ENCODE results near the gene TRIB2. TPM values are rescaled to one million over a fixed set of nuclear protein-coding genes. Genes with fewer than 3 reads are reported as not detected.

TRIB2 gene
- total and polyA plus RNA-seq, 3 experiments from 2014 or later: 9.4 to 48.6 (median 9.6) TPM

DNA sequence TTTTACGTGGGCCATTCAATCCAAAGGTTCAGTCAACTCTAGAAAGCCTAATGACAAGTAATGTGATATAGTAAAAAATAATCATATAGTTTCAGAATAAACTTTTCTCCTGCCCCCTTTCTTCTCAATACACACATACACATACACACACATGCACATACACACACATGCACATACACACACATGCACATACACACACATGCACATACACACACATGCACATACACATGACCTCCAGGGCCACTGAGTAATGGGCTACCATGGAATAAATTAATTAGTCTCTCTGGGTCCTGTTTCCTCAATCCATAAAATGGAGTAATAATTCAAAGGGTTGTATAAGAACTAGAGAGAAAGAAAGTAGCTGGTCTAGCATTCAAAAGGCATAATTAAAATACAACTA, 5.4 kb upstream of the TRIB2 start:
- DNase-seq: no peak
- H3K27me3 Mint-ChIP-seq: peaks cover 0 to 2% of the 10 kb centered on the region in 2 donors
- Histone ChIP-seq H3K36me3 (ENCODE audit: insufficient read depth, low read length) (no peaks in the 10 kb centered on the region), H3K27me3 (ENCODE audit: insufficient read depth, low read length, poor library complexity, severe bottlenecking) (no peaks in the 10 kb centered on the region), H3K4me1 (ENCODE audit: insufficient read depth, low read length) (peaks cover 54% of the 10 kb centered on the region), H3K4me3 (ENCODE audit: low read length) (no peak overlapping the region), H3K9me3 (ENCODE audit: low read length) (no peaks in the 10 kb centered on the region), H3K27ac (ENCODE audit: low read depth, low read length) (no peak overlapping the region)
- no peak overlapping the region for H3K4me3 Mint-ChIP-seq
- POLR2A ChIA-PET: no interaction called here
- CTCF ChIA-PET: interaction anchor here (1.4 kb wide), 1 partner anchor 10 kb away, joined by 3 read pairs; no protein-coding TSS in a partner anchor
- H3K36me3 Mint-ChIP-seq: peaks cover 0 to 2% (median 2%) of the 10 kb centered on the region in 3 donors
- peaks cover 62 to 85% (median 63%) of the 10 kb centered on the region in 3 donors for H3K4me1 Mint-ChIP-seq
- peak overlapping the region in 2 of 8 donors; percentile 72 to 83 for H3K27ac Mint-ChIP-seq
- no peaks in the 10 kb centered on the region for H3K9me3 Mint-ChIP-seq

DNA sequence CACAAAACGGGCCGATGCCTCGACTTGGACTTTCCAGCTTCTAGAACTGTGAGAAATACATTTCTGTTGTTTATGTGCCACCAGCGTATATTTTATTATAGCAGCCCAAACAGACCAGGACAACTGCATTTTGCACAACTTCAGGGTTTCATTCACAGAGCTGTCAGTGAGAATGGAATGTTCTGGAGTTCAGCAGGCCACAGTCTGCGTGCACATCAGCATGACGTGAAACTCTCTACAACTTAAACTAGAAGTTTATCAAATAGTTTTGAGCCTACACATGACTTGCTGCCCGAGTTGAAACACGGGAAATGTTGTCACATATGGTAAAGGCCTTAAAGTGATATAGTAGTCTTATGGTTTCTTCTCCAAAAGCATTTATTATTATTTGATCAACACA, 3.9 kb upstream of the TRIB2 start:
- peaks cover 0 to 2% (median 0%) of the 10 kb centered on the region in 5 donors for H3K9me3 Mint-ChIP-seq
- H3K9me3 ChIP-seq (ENCODE audit: low read length): no peaks in the 10 kb centered on the region
- CTCF ChIA-PET: no interaction called here
- peak overlapping the region in 1 of 8 donors; percentile 5 for H3K27ac Mint-ChIP-seq
- peaks cover 51% of the 10 kb centered on the region for H3K4me1 ChIP-seq (ENCODE audit: insufficient read depth, low read length)
- POLR2A ChIA-PET: no interaction called here
- no peaks in the 10 kb centered on the region for H3K27me3 ChIP-seq (ENCODE audit: insufficient read depth, low read length, poor library complexity, severe bottlenecking)
- H3K27me3 Mint-ChIP-seq: peaks cover 0 to 2% of the 10 kb centered on the region in 2 donors
- peaks cover 0 to 14% (median 2%) of the 10 kb centered on the region in 3 donors for H3K36me3 Mint-ChIP-seq
- DNase-seq: no peak
- H3K27ac ChIP-seq (ENCODE audit: low read depth, low read length): no peak overlapping the region
- H3K4me3 Mint-ChIP-seq: peak overlapping the region in 1 of 7 donors; percentile 11
- H3K36me3 ChIP-seq (ENCODE audit: insufficient read depth, low read length): no peaks in the 10 kb centered on the region
- H3K4me1 Mint-ChIP-seq: peaks cover 55 to 76% (median 60%) of the 10 kb centered on the region in 3 donors
- no peak overlapping the region for H3K4me3 ChIP-seq (ENCODE audit: low read length)

DNA sequence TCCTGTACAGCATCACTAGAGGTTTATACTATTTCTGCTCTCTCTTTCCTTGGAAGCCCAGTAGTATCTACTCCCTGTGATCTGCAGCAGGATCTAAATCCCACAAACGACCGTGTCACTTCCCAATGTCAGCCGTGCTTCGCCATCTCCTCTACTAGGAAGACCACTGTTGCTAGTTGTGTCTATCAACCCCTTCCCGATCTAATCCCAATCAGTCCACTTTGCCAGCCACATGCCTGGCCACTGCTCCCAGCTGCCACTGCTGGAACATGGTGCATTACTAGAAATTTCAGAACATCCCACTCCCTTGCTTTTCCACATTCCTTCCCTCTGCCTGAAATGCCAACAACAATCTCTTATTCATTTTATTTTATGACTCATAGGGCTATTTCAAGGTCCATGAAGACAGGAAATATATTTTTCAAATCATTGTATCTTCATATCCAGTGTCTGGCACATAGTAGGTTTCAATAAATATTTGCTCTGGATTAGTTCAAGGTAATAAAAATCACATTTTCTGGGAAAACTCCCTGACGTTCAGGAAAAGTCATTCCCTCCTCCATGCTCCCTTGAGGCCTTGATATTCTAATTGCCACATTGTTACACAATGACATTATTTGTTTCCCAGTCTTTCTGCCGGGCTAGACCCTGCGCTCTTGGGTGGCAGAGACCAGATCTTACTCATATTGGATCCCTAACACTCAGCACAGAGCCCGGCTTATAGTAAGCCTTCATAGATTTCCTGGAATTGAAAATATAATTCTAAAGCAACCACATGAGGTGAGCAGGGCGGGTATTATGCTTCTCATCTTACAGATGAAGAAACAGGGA, 2.1 kb upstream of the TRIB2 start:
- H3K27ac ChIP-seq (ENCODE audit: low read depth, low read length): peak overlapping the region; percentile 75
- H3K27me3 ChIP-seq (ENCODE audit: insufficient read depth, low read length, poor library complexity, severe bottlenecking): no peaks in the 10 kb centered on the region
- H3K27me3 Mint-ChIP-seq: peaks cover 0 to 2% of the 10 kb centered on the region in 2 donors
- H3K4me3 Mint-ChIP-seq: peak overlapping the region in 5 of 7 donors; percentile 24 to 95 (median 67)
- POLR2A ChIA-PET: interaction anchor here (4.0 kb wide), 1 partner anchor 14 kb away, joined by 27 read pairs; no protein-coding TSS in a partner anchor
- no peak for DNase-seq
- H3K9me3 Mint-ChIP-seq: peaks cover 0 to 2% (median 0%) of the 10 kb centered on the region in 5 donors
- CTCF ChIA-PET: interaction anchor here (1.4 to 4.2 kb wide), 9 partner anchors 100 to 885 kb away, joined by 3 to 76 read pairs (median 14); no protein-coding TSS in a partner anchor
- peak overlapping the region in 5 of 8 donors; percentile 5 to 99 (median 88) for H3K27ac Mint-ChIP-seq
- H3K4me1 Mint-ChIP-seq: peaks cover 45 to 63% (median 48%) of the 10 kb centered on the region in 3 donors
- H3K36me3 ChIP-seq (ENCODE audit: insufficient read depth, low read length): no peaks in the 10 kb centered on the region
- H3K4me1 ChIP-seq (ENCODE audit: insufficient read depth, low read length): peaks cover 38% of the 10 kb centered on the region
- peaks cover 0 to 26% (median 5%) of the 10 kb centered on the region in 3 donors for H3K36me3 Mint-ChIP-seq
- no peaks in the 10 kb centered on the region for H3K9me3 ChIP-seq (ENCODE audit: low read length)
- no peak overlapping the region for H3K4me3 ChIP-seq (ENCODE audit: low read length)

DNA sequence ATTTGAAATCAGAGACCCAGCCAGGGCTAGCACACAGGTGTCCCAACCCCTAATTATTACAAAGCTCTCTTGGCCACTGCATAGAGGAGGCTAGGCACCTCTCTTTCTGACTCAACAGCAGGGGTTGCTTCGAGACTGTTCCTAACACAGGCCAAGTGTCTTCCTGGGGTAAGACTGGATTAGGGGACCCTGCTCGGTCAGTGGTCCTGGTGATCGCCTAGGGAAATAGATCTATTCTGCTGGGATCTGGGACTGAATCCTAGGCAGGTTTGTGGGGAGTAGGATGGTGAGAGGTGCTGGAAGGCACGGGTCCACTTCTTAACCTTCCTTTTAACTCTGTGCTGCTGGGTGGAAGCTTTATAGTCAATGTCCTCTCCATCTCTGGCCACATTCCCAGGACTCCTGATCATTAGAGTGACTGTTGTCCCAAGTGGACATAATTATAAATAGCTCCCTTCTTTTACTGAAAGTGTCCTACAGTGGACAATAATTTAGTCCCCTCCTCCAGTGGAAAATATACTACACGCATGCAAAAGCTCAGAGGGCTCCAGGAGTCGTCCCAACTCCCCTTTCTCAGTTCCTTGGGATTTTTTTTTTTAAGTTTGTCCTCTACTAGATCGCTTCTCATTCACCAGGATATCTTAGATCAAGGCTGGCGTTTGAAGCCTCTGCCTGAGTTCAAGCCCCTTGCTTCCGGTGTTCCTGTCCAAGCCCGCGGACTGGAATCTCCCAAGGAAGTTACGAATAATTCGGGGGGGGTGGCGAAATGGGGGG, 1.3 kb upstream of the TRIB2 start:
- Histone ChIP-seq H3K4me1 (ENCODE audit: insufficient read depth, low read length) (peaks cover 36% of the 10 kb centered on the region), H3K9me3 (ENCODE audit: low read length) (no peaks in the 10 kb centered on the region), H3K36me3 (ENCODE audit: insufficient read depth, low read length) (no peaks in the 10 kb centered on the region), H3K4me3 (ENCODE audit: low read length) (peak overlapping the region; percentile 69), H3K27me3 (ENCODE audit: insufficient read depth, low read length, poor library complexity, severe bottlenecking) (no peaks in the 10 kb centered on the region), H3K27ac (ENCODE audit: low read depth, low read length) (peak overlapping the region; percentile 75)
- ChIA-PET POLR2A (interaction anchor here (0.7 to 4.0 kb wide), 11 partner anchors 7 to 418 kb away, joined by 3 to 27 read pairs (median 4); no protein-coding TSS in a partner anchor), CTCF (interaction anchor here (0.8 to 4.2 kb wide), 38 partner anchors 16 to 886 kb away, joined by 3 to 76 read pairs (median 5); no protein-coding TSS in a partner anchor)
- peaks cover 45 to 63% (median 48%) of the 10 kb centered on the region in 3 donors for H3K4me1 Mint-ChIP-seq
- peak overlapping the region; percentile 87 to 100 (median 96) for H3K27ac Mint-ChIP-seq
- peaks cover 0 to 2% of the 10 kb centered on the region in 2 donors for H3K27me3 Mint-ChIP-seq
- H3K4me3 Mint-ChIP-seq: peak overlapping the region; percentile 88 to 100 (median 94)
- peaks cover 0 to 26% (median 5%) of the 10 kb centered on the region in 3 donors for H3K36me3 Mint-ChIP-seq
- no peak for DNase-seq
- H3K9me3 Mint-ChIP-seq: peaks cover 0 to 2% (median 0%) of the 10 kb centered on the region in 5 donors

DNA sequence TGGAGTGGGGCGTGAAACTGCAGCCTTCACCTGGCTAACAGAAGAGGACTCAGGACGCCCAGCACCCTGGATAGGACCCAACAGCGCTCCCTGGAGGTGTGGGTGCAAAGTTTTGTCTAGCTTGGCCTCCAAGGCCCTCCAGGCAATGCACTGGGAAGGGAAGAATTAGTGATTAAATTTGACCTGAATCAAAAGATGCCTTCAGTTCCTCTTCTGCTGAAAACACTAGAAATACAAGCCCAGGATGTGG, 779 bp upstream of the TRIB2 start:
- Histone ChIP-seq H3K4me3 (ENCODE audit: low read length) (peak overlapping the region; percentile 69), H3K36me3 (ENCODE audit: insufficient read depth, low read length) (no peaks in the 10 kb centered on the region), H3K27me3 (ENCODE audit: insufficient read depth, low read length, poor library complexity, severe bottlenecking) (no peaks in the 10 kb centered on the region), H3K27ac (ENCODE audit: low read depth, low read length) (peak overlapping the region; percentile 75), H3K9me3 (ENCODE audit: low read length) (no peaks in the 10 kb centered on the region), H3K4me1 (ENCODE audit: insufficient read depth, low read length) (peaks cover 36% of the 10 kb centered on the region)
- Mint-ChIP-seq H3K4me1 (peaks cover 45 to 63% (median 48%) of the 10 kb centered on the region in 3 donors), H3K27me3 (peaks cover 0 to 2% of the 10 kb centered on the region in 2 donors), H3K27ac (peak overlapping the region; percentile 87 to 100 (median 96)), H3K9me3 (peaks cover 0 to 2% (median 0%) of the 10 kb centered on the region in 5 donors), H3K4me3 (peak overlapping the region; percentile 88 to 100 (median 94)), H3K36me3 (peaks cover 0 to 26% (median 5%) of the 10 kb centered on the region in 3 donors)
- DNase-seq: peak; percentile 72 to 87 (median 74)
- ChIA-PET POLR2A (interaction anchor here (0.7 to 4.0 kb wide), 16 partner anchors 8 to 418 kb away, joined by 3 to 27 read pairs (median 4); no protein-coding TSS in a partner anchor), CTCF (interaction anchor here (0.8 to 4.2 kb wide), 47 partner anchors 9 to 887 kb away, joined by 3 to 76 read pairs (median 5); no protein-coding TSS in a partner anchor)

DNA sequence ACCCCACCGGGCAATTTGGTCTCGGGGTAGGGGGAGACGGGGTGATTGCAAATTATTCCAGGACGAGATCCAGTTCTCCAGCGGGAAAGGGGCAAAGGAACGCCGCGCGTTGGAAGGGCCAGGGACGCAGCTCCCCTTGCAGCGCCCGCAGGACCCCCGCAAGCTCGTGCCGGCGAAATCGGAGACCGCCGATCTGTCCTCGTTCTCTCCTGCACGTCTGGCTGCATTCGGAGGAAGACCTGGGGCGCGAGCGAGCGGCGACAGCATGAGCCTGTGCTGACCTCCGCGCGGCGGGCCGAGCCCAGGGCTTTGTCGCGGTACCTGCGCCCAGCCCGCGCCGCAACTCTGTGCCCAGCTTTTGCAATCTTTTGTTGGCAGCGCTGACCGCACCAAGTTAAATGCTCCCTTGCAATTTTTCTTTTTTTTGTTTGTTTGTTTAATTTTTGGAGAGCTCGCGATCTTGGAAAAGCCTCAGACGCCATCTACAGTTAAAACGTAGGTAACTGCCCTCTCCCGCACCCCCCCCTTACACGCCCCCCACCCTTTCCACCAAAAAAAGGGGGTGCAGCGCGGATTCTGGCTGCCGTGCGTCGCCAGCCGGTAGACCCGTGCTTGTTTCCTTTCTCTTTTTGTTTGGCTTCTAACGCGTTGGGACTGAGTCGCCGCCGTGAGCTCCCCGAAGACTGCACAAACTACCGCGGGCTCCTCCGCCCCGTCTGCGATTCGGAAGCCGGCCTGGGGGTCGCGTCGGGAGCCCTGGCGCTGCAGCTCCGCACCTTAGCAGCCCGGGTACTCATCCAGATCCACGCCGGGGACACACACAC, 667 bp downstream of the TRIB2 start:
- H3K36me3 Mint-ChIP-seq: peaks cover 0 to 28% (median 8%) of the 10 kb centered on the region in 3 donors
- peak overlapping the region; percentile 93 to 100 (median 99) for H3K4me3 Mint-ChIP-seq
- ChIA-PET POLR2A (interaction anchor here (0.6 to 4.0 kb wide), 20 partner anchors 8 to 888 kb away, joined by 3 to 27 read pairs (median 4); no protein-coding TSS in a partner anchor), CTCF (interaction anchor here (0.7 to 4.2 kb wide), 43 partner anchors 9 to 888 kb away, joined by 3 to 76 read pairs (median 5); no protein-coding TSS in a partner anchor)
- H3K4me1 Mint-ChIP-seq: peaks cover 49 to 63% (median 50%) of the 10 kb centered on the region in 3 donors
- Histone ChIP-seq H3K9me3 (ENCODE audit: low read length) (no peaks in the 10 kb centered on the region), H3K4me3 (ENCODE audit: low read length) (peak overlapping the region; percentile 80), H3K36me3 (ENCODE audit: insufficient read depth, low read length) (peaks cover 3% of the 10 kb centered on the region), H3K27me3 (ENCODE audit: insufficient read depth, low read length, poor library complexity, severe bottlenecking) (no peaks in the 10 kb centered on the region), H3K4me1 (ENCODE audit: insufficient read depth, low read length) (peaks cover 43% of the 10 kb centered on the region), H3K27ac (ENCODE audit: low read depth, low read length) (peak overlapping the region; percentile 83)
- H3K27me3 Mint-ChIP-seq: peaks cover 0 to 2% of the 10 kb centered on the region in 2 donors
- H3K27ac Mint-ChIP-seq: peak overlapping the region; percentile 86 to 99 (median 96)
- H3K9me3 Mint-ChIP-seq: peaks cover 0 to 2% (median 0%) of the 10 kb centered on the region in 5 donors
- DNase-seq: peak; percentile 49 to 79 (median 64)
